Measurements from ENCODE around the gene CSE1L.

Gene CSE1L

DNA sequence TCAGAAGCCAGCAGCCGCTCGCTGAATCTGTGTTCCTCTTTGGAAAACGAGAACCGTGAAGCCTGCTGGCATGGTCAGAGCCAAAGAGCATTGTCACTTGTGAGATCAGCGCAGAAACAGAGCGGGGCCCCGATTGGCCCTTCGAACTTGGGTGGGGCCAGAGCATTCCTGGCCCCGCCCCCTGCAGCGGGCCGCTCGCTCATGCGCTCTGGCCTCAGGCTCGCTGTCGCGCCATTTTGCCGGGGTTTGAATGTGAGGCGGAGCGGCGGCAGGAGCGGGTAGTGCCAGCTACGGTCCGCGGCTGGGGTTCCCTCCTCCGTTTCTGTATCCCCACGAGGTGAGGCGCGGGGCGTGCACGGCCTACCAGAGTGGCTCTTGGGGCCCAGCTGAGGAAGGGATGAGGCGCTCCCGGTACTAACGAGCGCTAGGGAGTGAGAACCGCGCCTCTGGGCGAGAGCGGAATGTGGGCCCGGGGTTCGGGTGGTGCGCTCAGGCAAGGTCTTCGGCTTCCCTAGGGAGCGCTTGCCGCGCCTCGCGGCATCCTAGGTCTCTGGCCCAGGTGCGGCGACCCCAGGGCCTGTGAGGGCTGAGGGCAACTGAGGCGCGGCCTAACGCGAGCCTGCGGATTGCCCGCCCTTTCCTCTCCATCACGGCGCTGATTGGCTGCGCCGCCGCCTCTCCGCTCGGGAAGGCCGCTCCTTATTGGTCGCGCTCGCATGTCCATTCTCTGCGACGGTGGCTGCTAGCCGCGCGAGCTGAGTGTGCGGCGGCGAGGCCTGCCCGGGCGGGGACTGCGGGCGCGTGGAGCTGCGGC, at the start of gene CSE1L (continued):
- TF ChIP-seq PRDM4 (tag by site-specific recombination; IDR thresholded peaks at IDR 0.05) (peak; percentile 61), ZNF335 (tag by site-specific recombination; conservative IDR thresholded peaks at IDR 0.05) (peak; percentile 89), ZBTB20 (tag by site-specific recombination; IDR thresholded peaks at IDR 0.05) (peak; percentile 46; the same call in 1 of the 2 replicates), ZBTB17 (tag by site-specific recombination; IDR thresholded peaks at IDR 0.05) (peak; percentile 99), ZNF639 (tag by site-specific recombination; IDR thresholded peaks at IDR 0.05) (peak; percentile 69), ZXDB (tag by site-specific recombination; IDR thresholded peaks at IDR 0.05) (peak; percentile 91), OSR2 (tag by site-specific recombination; IDR thresholded peaks at IDR 0.05) (0 out of 2 replicates have a peak, but pooled peaks have one; percentile 6), ZNF324 (tag by site-specific recombination; IDR thresholded peaks at IDR 0.05) (peak; percentile 86), SP7 (tag by site-specific recombination; IDR thresholded peaks at IDR 0.05) (peak; percentile 92), CTCF (tag by site-specific recombination; IDR thresholded peaks at IDR 0.05) (peak; percentile 42), ZNF174 (tag by site-specific recombination; IDR thresholded peaks at IDR 0.05) (no peak), ZNF121 (tag by site-specific recombination; IDR thresholded peaks at IDR 0.05) (peak; percentile 76), ZNF521 (tag by site-specific recombination; IDR thresholded peaks at IDR 0.05) (no peak), GLI2 (tag by site-specific recombination; IDR thresholded peaks at IDR 0.05; ENCODE audit: borderline replicate concordance, low read depth) (no peak), REPIN1 (tag by site-specific recombination; IDR thresholded peaks at IDR 0.05; ENCODE audit: low read depth) (no peak; the same call in 1 of the 2 replicates), IKZF3 (tag by site-specific recombination; IDR thresholded peaks at IDR 0.05) (no peak), SP2 (tag by site-specific recombination; IDR thresholded peaks at IDR 0.05) (peak; percentile 83), ZNF16 (tag by site-specific recombination; IDR thresholded peaks at IDR 0.05; ENCODE audit: low read depth) (no peak), ZNF76 (tag by site-specific recombination; IDR thresholded peaks at IDR 0.05; ENCODE audit: borderline replicate concordance, low read depth) (peak; percentile 63; the same call in 1 of the 2 replicates), KLF7 (tag by site-specific recombination; IDR thresholded peaks at IDR 0.05; ENCODE audit: borderline replicate concordance) (no peak; the same call in 1 of the 2 replicates), ZSCAN23 (tag by site-specific recombination; IDR thresholded peaks at IDR 0.05) (peak; percentile 78; the same call in 1 of the 2 replicates), ZBTB7A (tag by site-specific recombination; IDR thresholded peaks at IDR 0.05; ENCODE audit: low read depth) (peak; percentile 71)
- TF ChIP-seq, protein P1, sequence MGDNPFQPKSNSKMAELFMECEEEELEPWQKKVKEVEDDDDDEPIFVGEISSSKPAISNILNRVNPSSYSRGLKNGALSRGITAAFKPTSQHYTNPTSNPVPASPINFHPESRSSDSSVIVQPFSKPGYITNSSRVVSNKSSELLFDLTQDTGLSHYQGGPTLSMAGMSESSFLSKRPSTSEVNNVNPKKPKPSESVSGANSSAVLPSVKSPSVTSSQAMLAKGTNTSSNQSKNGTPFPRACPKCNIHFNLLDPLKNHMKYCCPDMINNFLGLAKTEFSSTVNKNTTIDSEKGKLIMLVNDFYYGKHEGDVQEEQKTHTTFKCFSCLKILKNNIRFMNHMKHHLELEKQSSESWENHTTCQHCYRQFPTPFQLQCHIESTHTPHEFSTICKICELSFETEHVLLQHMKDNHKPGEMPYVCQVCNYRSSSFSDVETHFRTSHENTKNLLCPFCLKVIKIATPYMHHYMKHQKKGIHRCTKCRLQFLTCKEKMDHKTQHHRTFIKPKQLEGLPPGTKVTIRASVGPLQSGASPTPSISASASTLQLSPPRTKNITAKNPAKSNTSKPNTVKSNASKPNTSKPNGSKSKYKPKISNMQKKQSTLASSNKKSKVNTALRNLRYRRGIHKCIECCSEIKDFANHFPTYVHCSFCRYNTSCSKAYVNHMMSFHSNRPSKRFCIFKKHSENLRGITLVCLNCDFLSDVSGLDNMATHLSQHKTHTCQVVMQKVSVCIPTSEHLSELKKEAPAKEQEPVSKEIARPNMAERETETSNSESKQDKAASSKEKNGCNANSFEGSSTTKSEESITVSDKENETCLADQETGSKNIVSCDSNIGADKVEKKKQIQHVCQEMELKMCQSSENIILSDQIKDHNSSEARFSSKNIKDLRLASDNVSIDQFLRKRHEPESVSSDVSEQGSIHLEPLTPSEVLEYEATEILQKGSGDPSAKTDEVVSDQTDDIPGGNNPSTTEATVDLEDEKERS (tag by site-specific recombination; IDR thresholded peaks at IDR 0.05): peak; percentile 79; the same call in 1 of the 2 replicates
- TF ChIP-seq, protein P2, sequence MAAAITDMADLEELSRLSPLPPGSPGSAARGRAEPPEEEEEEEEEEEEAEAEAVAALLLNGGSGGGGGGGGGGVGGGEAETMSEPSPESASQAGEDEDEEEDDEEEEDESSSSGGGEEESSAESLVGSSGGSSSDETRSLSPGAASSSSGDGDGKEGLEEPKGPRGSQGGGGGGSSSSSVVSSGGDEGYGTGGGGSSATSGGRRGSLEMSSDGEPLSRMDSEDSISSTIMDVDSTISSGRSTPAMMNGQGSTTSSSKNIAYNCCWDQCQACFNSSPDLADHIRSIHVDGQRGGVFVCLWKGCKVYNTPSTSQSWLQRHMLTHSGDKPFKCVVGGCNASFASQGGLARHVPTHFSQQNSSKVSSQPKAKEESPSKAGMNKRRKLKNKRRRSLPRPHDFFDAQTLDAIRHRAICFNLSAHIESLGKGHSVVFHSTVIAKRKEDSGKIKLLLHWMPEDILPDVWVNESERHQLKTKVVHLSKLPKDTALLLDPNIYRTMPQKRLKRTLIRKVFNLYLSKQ (tag by site-specific recombination; IDR thresholded peaks at IDR 0.05; ENCODE audit: borderline replicate concordance): 0 out of 2 replicates have a peak, but pooled peaks have one; percentile 56
- TF ChIP-seq, protein P3, sequence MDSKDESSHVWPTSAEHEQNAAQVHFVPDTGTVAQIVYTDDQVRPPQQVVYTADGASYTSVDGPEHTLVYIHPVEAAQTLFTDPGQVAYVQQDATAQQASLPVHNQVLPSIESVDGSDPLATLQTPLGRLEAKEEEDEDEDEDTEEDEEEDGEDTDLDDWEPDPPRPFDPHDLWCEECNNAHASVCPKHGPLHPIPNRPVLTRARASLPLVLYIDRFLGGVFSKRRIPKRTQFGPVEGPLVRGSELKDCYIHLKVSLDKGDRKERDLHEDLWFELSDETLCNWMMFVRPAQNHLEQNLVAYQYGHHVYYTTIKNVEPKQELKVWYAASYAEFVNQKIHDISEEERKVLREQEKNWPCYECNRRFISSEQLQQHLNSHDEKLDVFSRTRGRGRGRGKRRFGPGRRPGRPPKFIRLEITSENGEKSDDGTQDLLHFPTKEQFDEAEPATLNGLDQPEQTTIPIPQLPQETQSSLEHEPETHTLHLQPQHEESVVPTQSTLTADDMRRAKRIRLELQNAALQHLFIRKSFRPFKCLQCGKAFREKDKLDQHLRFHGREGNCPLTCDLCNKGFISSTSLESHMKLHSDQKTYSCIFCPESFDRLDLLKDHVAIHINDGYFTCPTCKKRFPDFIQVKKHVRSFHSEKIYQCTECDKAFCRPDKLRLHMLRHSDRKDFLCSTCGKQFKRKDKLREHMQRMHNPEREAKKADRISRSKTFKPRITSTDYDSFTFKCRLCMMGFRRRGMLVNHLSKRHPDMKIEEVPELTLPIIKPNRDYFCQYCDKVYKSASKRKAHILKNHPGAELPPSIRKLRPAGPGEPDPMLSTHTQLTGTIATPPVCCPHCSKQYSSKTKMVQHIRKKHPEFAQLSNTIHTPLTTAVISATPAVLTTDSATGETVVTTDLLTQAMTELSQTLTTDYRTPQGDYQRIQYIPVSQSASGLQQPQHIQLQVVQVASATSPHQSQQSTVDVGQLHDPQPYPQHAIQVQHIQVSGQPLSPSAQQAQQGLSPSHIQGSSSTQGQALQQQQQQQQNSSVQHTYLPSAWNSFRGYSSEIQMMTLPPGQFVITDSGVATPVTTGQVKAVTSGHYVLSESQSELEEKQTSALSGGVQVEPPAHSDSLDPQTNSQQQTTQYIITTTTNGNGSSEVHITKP (tag by site-specific recombination; IDR thresholded peaks at IDR 0.05): no peak

Data from HEK293 (cell line).